Tibial artery (tissue), 4 donors: Measurements from ENCODE around the gene FAM3A.

ENCODE experiments used
- DNase-seq, 2 donors: peaks; one replicate each; pipeline ENCODE4 v3.0.0-alpha.2; 2019
- H3K27ac ChIP-seq, 2 donors: fragments of 200-600 bp; sonication (generic) in 1 of 2; 1 replicate in 1 of 2; 2 replicates in 1 of 2; pipeline ENCODE4 v1.5.1; 2018 to 2019; ENCODE audit warnings: mild to moderate bottlenecking in 1 of 2
- H3K27me3 ChIP-seq, 2 donors: fragments of 200-600 bp; sonication (generic) in 1 of 2; one replicate each; pipeline versions ENCODE4 v1.5.1 to v1.6.0; 2016 to 2019
- H3K36me3 ChIP-seq, 3 donors: fragments of 200-600 bp; sonication (generic) in 2 of 3; one replicate each; pipeline ENCODE4 v1.5.1; 2016 to 2019; ENCODE audit warnings: mild to moderate bottlenecking in 2 of 3
- H3K4me1 ChIP-seq, 4 donors: fragments of 200-600 bp; sonication (generic) in 2 of 4; 1 replicate in 3 of 4; 2 replicates in 1 of 4; pipeline ENCODE4 v1.5.1; 2016 to 2019
- H3K4me3 ChIP-seq, 2 donors: fragments of 200-600 bp; sonication (generic) in 1 of 2; 1 replicate in 1 of 2; 2 replicates in 1 of 2; pipeline ENCODE4 v1.5.1; 2018 to 2019; ENCODE audit warnings: mild to moderate bottlenecking in 2 of 2
- H3K9me3 ChIP-seq, 3 donors: fragments of 200-600 bp; sonication (generic) in 1 of 3; one replicate each; pipeline ENCODE4 v1.5.1; 2016 to 2019
- CTCF ChIP-seq, 2 experiments: fragments of 200-600 bp in 1 of 2; fragments of 450-650 bp in 1 of 2; IDR thresholded peaks; one replicate each; pipeline ENCODE4 v1.5.1; 2017 to 2019; ENCODE audit warnings: antibody characterized with exemption in 2 of 2, mild to moderate bottlenecking in 1 of 2, moderate library complexity in 1 of 2
- intact Hi-C: fragments of 100-400 bp; cut with DNase I; formaldehyde crosslinking; loops from one replicate; pipeline ENCODE4 v1.15.0; 2023; ENCODE audit warnings: low total_unique reads

Gene FAM3A

GRCh38 chrX:154515090-154515965 lies 704 bp downstream of the FAM3A start:
- Histone ChIP-seq H3K4me1 (peaks cover 0 to 19% (median 0%) of the 10 kb centered on the region in 4 donors), H3K9me3 (no peaks in the 10 kb centered on the region), H3K27me3 (no peaks in the 10 kb centered on the region), H3K27ac (peak overlapping the region; percentile 81 to 96), H3K36me3 (peaks cover 0 to 11% (median 0%) of the 10 kb centered on the region in 3 donors), H3K4me3 (peak overlapping the region; percentile 67 to 77)
- no peak for TF ChIP-seq CTCF (IDR thresholded peaks at IDR 0.05)
- DNase-seq: peak in 1 of 2 donors; percentile 45
- intact Hi-C loops: no loop called here

GRCh38 chrX:154513716-154514115 lies 2.3 kb downstream of the FAM3A start:
- no peak for TF ChIP-seq CTCF (IDR thresholded peaks at IDR 0.05)
- Histone ChIP-seq H3K4me1 (peaks cover 0 to 19% (median 0%) of the 10 kb centered on the region in 4 donors), H3K27ac (no peak overlapping the region), H3K9me3 (peaks cover 0 to 8% (median 0%) of the 10 kb centered on the region in 3 donors), H3K36me3 (peaks cover 0 to 25% (median 8%) of the 10 kb centered on the region in 3 donors), H3K27me3 (no peaks in the 10 kb centered on the region), H3K4me3 (no peak overlapping the region)
- intact Hi-C loops: no loop called here
- DNase-seq: no peak

- intact Hi-C loops: no loop called here
- DNase-seq: no peak
- Histone ChIP-seq H3K4me3 (no peak overlapping the region), H3K9me3 (peaks cover 0 to 8% (median 0%) of the 10 kb centered on the region in 3 donors), H3K36me3 (peaks cover 0 to 31% (median 14%) of the 10 kb centered on the region in 3 donors), H3K27ac (no peak overlapping the region), H3K27me3 (no peaks in the 10 kb centered on the region), H3K4me1 (peaks cover 0 to 19% (median 0%) of the 10 kb centered on the region in 4 donors)
- no peak for TF ChIP-seq CTCF (IDR thresholded peaks at IDR 0.05)
Observed at GRCh38 chrX:154512879-154513553, 3.0 kb downstream of the FAM3A start.

GRCh38 chrX:154511761-154512160 lies 4.3 kb downstream of the FAM3A start:
- H3K27ac ChIP-seq: no peak overlapping the region

GRCh38 chrX:154509455-154509854 lies 6.6 kb downstream of the FAM3A start:
- intact Hi-C loops: no loop called here
- Histone ChIP-seq H3K9me3 (peaks cover 0 to 8% (median 0%) of the 10 kb centered on the region in 3 donors), H3K36me3 (peaks cover 0 to 58% (median 42%) of the 10 kb centered on the region in 3 donors), H3K4me1 (no peaks in the 10 kb centered on the region), H3K4me3 (no peak overlapping the region), H3K27me3 (no peaks in the 10 kb centered on the region), H3K27ac (no peak overlapping the region)
- no peak for TF ChIP-seq CTCF (IDR thresholded peaks at IDR 0.05)
- DNase-seq: no peak

More at GRCh38 chrX:154511761-154512160, 4.3 kb downstream of the FAM3A start:
- Histone ChIP-seq H3K4me3 (no peak overlapping the region), H3K36me3 (peaks cover 0 to 43% (median 26%) of the 10 kb centered on the region in 3 donors), H3K9me3 (peaks cover 0 to 8% (median 0%) of the 10 kb centered on the region in 3 donors), H3K27me3 (no peaks in the 10 kb centered on the region), H3K4me1 (peaks cover 0 to 8% (median 0%) of the 10 kb centered on the region in 4 donors)
- no peak for DNase-seq
- TF ChIP-seq CTCF (IDR thresholded peaks at IDR 0.05): no peak
- intact Hi-C loops: no loop called here
